AG04450 (cell line): ENCODE data around the gene DYNLT2. TPM values are rescaled to one million over a fixed set of nuclear protein-coding genes. Genes with fewer than 3 reads are reported as not detected.
A peak's percentile ranks its signal among the peaks of the same experiment; 100 is the strongest.
"Not testable (repeated sequence)": the region's sequence is repeated elsewhere in the genome, so short reads cannot be mapped to it uniquely, and the experiment has no call there.

Source experiments
- CTCF ChIA-PET: fragments of 300-600, 350-600 bp; formaldehyde crosslinking; extraction: SDS; loops from one replicate; lab custom pipeline; 2022; ENCODE audit warnings: antibody characterized with exemption, inconsistent platforms; lab: Charles Lee
- POLR2A ChIA-PET: fragments of 350-600 bp; formaldehyde crosslinking; extraction: SDS; loops from one replicate; lab custom pipeline; 2021; ENCODE audit warnings: antibody characterized with exemption, inconsistent platforms; lab: Yijun Ruan, JAX
- DNase-seq: peaks from one replicate; pipeline ENCODE4 v3.0.0-alpha.2; 2011; ENCODE audit warnings: low read depth, low spot score
- H3K27ac ChIP-seq: one replicate; pipeline ENCODE4 v1.5.1; 2012; ENCODE audit warnings: low read depth, low read length, control low read depth
- H3K27me3 ChIP-seq: one replicate; pipeline ENCODE4 v1.6.0; 2012; ENCODE audit warnings: low read length; ENCODE audit not compliant: control insufficient read depth, insufficient read depth
- H3K4me3 ChIP-seq: 2 replicates; pipeline ENCODE4 v1.5.1; 2011; ENCODE audit warnings: mild to moderate bottlenecking, low read depth, low read length, control low read depth
- H3K9me3 ChIP-seq: 2 replicates; pipeline ENCODE4 v1.5.1; 2012; ENCODE audit warnings: low read length; ENCODE audit not compliant: control insufficient read depth, insufficient read depth
- polyA plus RNA-seq: library from polyadenylated mRNA; depleted of rRNA; stranded (reverse); fragments of >200 nt; gene quantifications from 2 replicates; pipeline ENCODE4 v1.2.3, GENCODE V29; 2011
- TF ChIP-seq, protein P1 (sequence below): IDR thresholded peaks from 2 replicates; pipeline ENCODE4 v1.5.1; 2011; ENCODE audit warnings: low read depth, low read length, control low read depth, inconsistent platforms

DYNLT2 gene
- polyA plus RNA-seq, 1 experiment, result 0.64 TPM

GRCh38 chr6:169766232-169766631 lies 14.9 kb upstream of the DYNLT2 start:
- H3K27ac ChIP-seq, result peak overlapping the region; percentile 23
- H3K27me3 ChIP-seq, result no peaks in the 10 kb centered on the region
- no peak for DNase-seq
- no peak overlapping the region for H3K4me3 ChIP-seq
- CTCF ChIA-PET, result interaction anchor here (0.8 to 1.4 kb wide), 4 partner anchors 9 to 68 kb away, joined by 3 to 7 read pairs (median 4); no protein-coding TSS in a partner anchor
- POLR2A ChIA-PET, result interaction anchor here (0.8 to 2.0 kb wide), 2 partner anchors 15 to 553 kb away, joined by 5 read pairs; partner anchors contain the start of genes DYNLT2 and ERMARD
- H3K9me3 ChIP-seq, result no peaks in the 10 kb centered on the region
- TF ChIP-seq, protein P1, sequence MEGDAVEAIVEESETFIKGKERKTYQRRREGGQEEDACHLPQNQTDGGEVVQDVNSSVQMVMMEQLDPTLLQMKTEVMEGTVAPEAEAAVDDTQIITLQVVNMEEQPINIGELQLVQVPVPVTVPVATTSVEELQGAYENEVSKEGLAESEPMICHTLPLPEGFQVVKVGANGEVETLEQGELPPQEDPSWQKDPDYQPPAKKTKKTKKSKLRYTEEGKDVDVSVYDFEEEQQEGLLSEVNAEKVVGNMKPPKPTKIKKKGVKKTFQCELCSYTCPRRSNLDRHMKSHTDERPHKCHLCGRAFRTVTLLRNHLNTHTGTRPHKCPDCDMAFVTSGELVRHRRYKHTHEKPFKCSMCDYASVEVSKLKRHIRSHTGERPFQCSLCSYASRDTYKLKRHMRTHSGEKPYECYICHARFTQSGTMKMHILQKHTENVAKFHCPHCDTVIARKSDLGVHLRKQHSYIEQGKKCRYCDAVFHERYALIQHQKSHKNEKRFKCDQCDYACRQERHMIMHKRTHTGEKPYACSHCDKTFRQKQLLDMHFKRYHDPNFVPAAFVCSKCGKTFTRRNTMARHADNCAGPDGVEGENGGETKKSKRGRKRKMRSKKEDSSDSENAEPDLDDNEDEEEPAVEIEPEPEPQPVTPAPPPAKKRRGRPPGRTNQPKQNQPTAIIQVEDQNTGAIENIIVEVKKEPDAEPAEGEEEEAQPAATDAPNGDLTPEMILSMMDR, result no peak

- peak overlapping the region; percentile 23 for H3K27ac ChIP-seq
- POLR2A ChIA-PET, result interaction anchor here (0.8 to 2.0 kb wide), 2 partner anchors 14 to 553 kb away, joined by 5 read pairs; partner anchors contain the start of genes DYNLT2 and ERMARD
- not testable (repeated sequence) for DNase-seq, H3K4me3 ChIP-seq, H3K9me3 ChIP-seq, H3K27me3 ChIP-seq
- CTCF ChIA-PET, result interaction anchor here (0.8 to 1.4 kb wide), 3 partner anchors 9 to 68 kb away, joined by 3 to 4 read pairs (median 3); no protein-coding TSS in a partner anchor
These were observed 14.4 kb upstream of the DYNLT2 start for GRCh38 chr6:169765789-169766188.

GRCh38 chr6:169763881-169764280 lies 12.5 kb upstream of the DYNLT2 start:
- Histone ChIP-seq H3K27me3 (no peaks in the 10 kb centered on the region), H3K27ac (no peak overlapping the region), H3K4me3 (no peak overlapping the region), H3K9me3 (no peaks in the 10 kb centered on the region)
- ChIA-PET CTCF (no interaction called here), POLR2A (interaction anchor here (0.9 kb wide), 1 partner anchor 21 kb away, joined by 4 read pairs; no protein-coding TSS in a partner anchor)
- TF ChIP-seq, protein P1, result no peak
- no peak for DNase-seq

GRCh38 chr6:169763308-169763707 lies 11.9 kb upstream of the DYNLT2 start:
- H3K27me3 ChIP-seq, result no peaks in the 10 kb centered on the region
- no peak overlapping the region for H3K4me3 ChIP-seq
- TF ChIP-seq, protein P1, result no peak
- ChIA-PET POLR2A (interaction anchor here (0.9 kb wide), 1 partner anchor 21 kb away, joined by 4 read pairs; no protein-coding TSS in a partner anchor), CTCF (interaction anchor here (0.7 kb wide), 1 partner anchor 28 kb away, joined by 3 read pairs; no protein-coding TSS in a partner anchor)
- no peaks in the 10 kb centered on the region for H3K9me3 ChIP-seq
- no peak overlapping the region for H3K27ac ChIP-seq
- DNase-seq, result no peak

GRCh38 chr6:169755162-169755561 lies 3.8 kb upstream of the DYNLT2 start:
- H3K4me3 ChIP-seq, result no peak overlapping the region
- TF ChIP-seq, protein P1, result no peak
- CTCF ChIA-PET, result interaction anchor here (0.6 to 1.0 kb wide), 2 partner anchors 35 to 42 kb away, joined by 4 to 6 read pairs; no protein-coding TSS in a partner anchor
- POLR2A ChIA-PET, result no interaction called here
- no peak overlapping the region for H3K27ac ChIP-seq
- H3K27me3 ChIP-seq, result no peaks in the 10 kb centered on the region
- H3K9me3 ChIP-seq, result no peaks in the 10 kb centered on the region
- DNase-seq, result no peak
